Activated CD4-positive, alpha-beta T cell treated with anti-CD3 and anti-CD28 coated beads for 24 hours (primary cell): ENCODE data around the gene PIPOX.

Source experiments
- DNase-seq, 2 donors: peaks; one replicate each; pipeline ENCODE4 v3.0.0-alpha.2; 2020; ENCODE audit warnings: low read depth in 2 of 2

Gene PIPOX

GRCh38 chr17:29019475-29020181, 23.3 kb upstream of the PIPOX start:
- no peak for DNase-seq

GRCh38 chr17:29020576-29020975, 22.4 kb upstream of the PIPOX start:
- DNase-seq, result no peak

- DNase-seq, result no peak
These were observed 21.7 kb upstream of the PIPOX start for GRCh38 chr17:29021226-29021625.

GRCh38 chr17:29022074-29022473, 20.9 kb upstream of the PIPOX start:
- DNase-seq, result no peak

- no peak for DNase-seq
These were observed 18.5 kb upstream of the PIPOX start for GRCh38 chr17:29024316-29024952.

GRCh38 chr17:29031488-29031887, 11.5 kb upstream of the PIPOX start:
- DNase-seq, result no peak

GRCh38 chr17:29032013-29032856, 10.7 kb upstream of the PIPOX start:
- no peak for DNase-seq

GRCh38 chr17:29032857-29033197, 10.1 kb upstream of the PIPOX start:
- DNase-seq, result no peak

- no peak for DNase-seq
These were observed 8.4 kb upstream of the PIPOX start for GRCh38 chr17:29034510-29034909.

GRCh38 chr17:29036584-29036983, 6.4 kb upstream of the PIPOX start:
- no peak for DNase-seq

GRCh38 chr17:29037739-29038084, 5.2 kb upstream of the PIPOX start:
- DNase-seq, result no peak

GRCh38 chr17:29038085-29038795, 4.7 kb upstream of the PIPOX start:
- no peak for DNase-seq

- no peak for DNase-seq
These were observed 3.0 kb upstream of the PIPOX start for GRCh38 chr17:29039764-29040598.

- no peak for DNase-seq
These were observed 1.9 kb upstream of the PIPOX start for GRCh38 chr17:29041091-29041490.

GRCh38 chr17:29041571-29041970, 1.4 kb upstream of the PIPOX start:
- no peak for DNase-seq

- no peak for DNase-seq
These were observed 789 bp upstream of the PIPOX start for GRCh38 chr17:29042026-29042678.

GRCh38 chr17:29043539-29044145, 701 bp downstream of the PIPOX start:
- DNase-seq, result no peak

- no peak for DNase-seq
These were observed 2.1 kb downstream of the PIPOX start for GRCh38 chr17:29045026-29045425.

GRCh38 chr17:29045734-29046472, 3.0 kb downstream of the PIPOX start:
- DNase-seq, result no peak

- no peak for DNase-seq
These were observed 3.5 kb downstream of the PIPOX start for GRCh38 chr17:29046473-29046839.
